ENCODE results near the gene RP9. TPM values are rescaled to one million over a fixed set of nuclear protein-coding genes. Genes with fewer than 3 reads are reported as not detected.
A peak's percentile ranks its signal among the peaks of the same experiment; 100 is the strongest.

Gene RP9
- total RNA-seq, 4 donors from 2014 or later: 4.7 to 11.7 (median 10.1) TPM

GRCh38 chr7:33054261-33054964 is 54.8 kb downstream of the RP9 start:
- no peaks in the 10 kb centered on the region for H3K27me3 ChIP-seq
- WGBS, 2 donors (ENCODE audit: low coverage in 1 of 2): 69 to 88% methylated on average over 2 of the region's 2 CpGs
- H3K36me3 ChIP-seq: peaks cover 0 to 9% of the 10 kb centered on the region in 2 donors
- H3K4me3 ChIP-seq: no peak overlapping the region
- ATAC-seq: no peak
- TF ChIP-seq EP300 (IDR thresholded peaks at IDR 0.05): no peak
- H3K27ac ChIP-seq: no peak overlapping the region
- no peaks in the 10 kb centered on the region for H3K9me3 ChIP-seq
- H3K4me1 ChIP-seq: peaks cover 0 to 53% (median 5%) of the 10 kb centered on the region in 3 donors

- peaks cover 0 to 50% (median 5%) of the 10 kb centered on the region in 3 donors for H3K4me1 ChIP-seq
- no peak for ATAC-seq
- peaks cover 0 to 9% of the 10 kb centered on the region in 2 donors for H3K36me3 ChIP-seq
- TF ChIP-seq CTCF (IDR thresholded peaks at IDR 0.05) (no peak), EP300 (IDR thresholded peaks at IDR 0.05) (no peak), POLR2A (IDR thresholded peaks at IDR 0.05) (no peak), POLR2AphosphoS5 (IDR thresholded peaks at IDR 0.05) (no peak)
- H3K27me3 ChIP-seq: no peaks in the 10 kb centered on the region
- no peaks in the 10 kb centered on the region for H3K9me3 ChIP-seq
- WGBS, 2 donors (ENCODE audit: low coverage in 1 of 2): 11 to 67% methylated on average over 1 of the region's 1 CpG
- H3K27ac ChIP-seq: no peak overlapping the region
- H3K4me3 ChIP-seq: no peak overlapping the region
Measured at GRCh38 chr7:33053721-33054120, 55.5 kb downstream of the RP9 start.

- peaks cover 0 to 52% (median 5%) of the 10 kb centered on the region in 3 donors for H3K4me1 ChIP-seq
- 11% methylated on average over 1 of the region's 1 CpG; no CpG with 5 or more reads in 1 of the 2 donors for WGBS, 2 donors (ENCODE audit: low coverage in 1 of 2)
- H3K27me3 ChIP-seq: no peaks in the 10 kb centered on the region
- TF ChIP-seq CTCF (IDR thresholded peaks at IDR 0.05) (peak; percentile 57 to 69 (median 68)), POLR2A (IDR thresholded peaks at IDR 0.05) (no peak)
- no peak for ATAC-seq
- H3K27ac ChIP-seq: peak overlapping the region; percentile 39 to 58 (median 48)
- no peak overlapping the region for H3K4me3 ChIP-seq
- H3K36me3 ChIP-seq: no peaks in the 10 kb centered on the region
- no peaks in the 10 kb centered on the region for H3K9me3 ChIP-seq
Measured at GRCh38 chr7:33050535-33051318, 58.5 kb downstream of the RP9 start.

- no peak for ATAC-seq
- Histone ChIP-seq H3K9me3 (no peaks in the 10 kb centered on the region), H3K27ac (no peak overlapping the region), H3K4me3 (no peak overlapping the region), H3K4me1 (peaks cover 0 to 61% (median 5%) of the 10 kb centered on the region in 3 donors), H3K36me3 (no peaks in the 10 kb centered on the region), H3K27me3 (no peaks in the 10 kb centered on the region)
- 88 to 100% methylated on average over 1 of the region's 1 CpG for WGBS, 2 donors (ENCODE audit: low coverage in 1 of 2)
- no peak for TF ChIP-seq CTCF (IDR thresholded peaks at IDR 0.05)
- no peak for TF ChIP-seq POLR2AphosphoS5 (IDR thresholded peaks at IDR 0.05)
- no peak for TF ChIP-seq POLR2A (IDR thresholded peaks at IDR 0.05)
- TF ChIP-seq EP300 (IDR thresholded peaks at IDR 0.05): no peak
Measured at GRCh38 chr7:33048704-33049103, 60.5 kb downstream of the RP9 start.

GRCh38 chr7:33048257-33048656 is 60.9 kb downstream of the RP9 start:
- WGBS, 2 donors (ENCODE audit: low coverage in 1 of 2): 89 to 100% methylated on average over 2 to 3 of the region's 3 CpGs
- ATAC-seq: no peak

More at GRCh38 chr7:33048257-33048656, 60.9 kb downstream of the RP9 start:
- H3K36me3 ChIP-seq: no peaks in the 10 kb centered on the region
- H3K9me3 ChIP-seq: no peaks in the 10 kb centered on the region
- no peaks in the 10 kb centered on the region for H3K27me3 ChIP-seq
- TF ChIP-seq CTCF (IDR thresholded peaks at IDR 0.05) (no peak), EP300 (IDR thresholded peaks at IDR 0.05) (no peak), POLR2AphosphoS5 (IDR thresholded peaks at IDR 0.05) (no peak), POLR2A (IDR thresholded peaks at IDR 0.05) (no peak)
- no peak overlapping the region for H3K27ac ChIP-seq
- H3K4me1 ChIP-seq: peaks cover 0 to 64% (median 5%) of the 10 kb centered on the region in 3 donors
- no peak overlapping the region for H3K4me3 ChIP-seq

Measured in gastroesophageal sphincter (tissue), 4 donors.